Hepatocyte (in vitro differentiated cells): ENCODE results near the gene CES5A. TPM values are rescaled to one million over a fixed set of nuclear protein-coding genes. Genes with fewer than 3 reads are reported as not detected.
"Not testable (repeated sequence)": the region's sequence is repeated elsewhere in the genome, so short reads cannot be mapped to it uniquely, and the experiment has no call there.

Experiments
- DNase-seq: peaks from one replicate; pipeline ENCODE4 v3.0.0-alpha.2; 2016; ENCODE audit warnings: low spot score
- H2AFZ ChIP-seq: fragments of 200-600 bp; sonication (generic); 2 replicates; pipeline ENCODE4 v1.6.0; 2016; ENCODE audit warnings: antibody characterized with exemption, mild to moderate bottlenecking
- H3K27ac ChIP-seq: fragments of 200-600 bp; sonication (generic); 2 replicates; pipeline ENCODE4 v1.5.1; 2016; ENCODE audit warnings: mild to moderate bottlenecking
- H3K27me3 ChIP-seq: fragments of 200-600 bp; sonication (generic); 2 replicates; pipeline ENCODE4 v1.6.1; 2016
- H3K36me3 ChIP-seq: fragments of 200-600 bp; sonication (generic); replicated peaks from 2 replicates; pipeline ENCODE4 v1.5.1; 2016; ENCODE audit warnings: low read depth; ENCODE audit not compliant: insufficient read depth
- H3K4me1 ChIP-seq: fragments of 200-600 bp; sonication (generic); 2 replicates; pipeline ENCODE4 v1.5.1; 2016; ENCODE audit warnings: mild to moderate bottlenecking, moderate library complexity; ENCODE audit not compliant: insufficient read depth
- H3K4me2 ChIP-seq: fragments of 200-600 bp; sonication (generic); 2 replicates; pipeline ENCODE4 v1.6.0; 2016
- H3K4me3 ChIP-seq: fragments of 200-600 bp; sonication (generic); 2 replicates; pipeline ENCODE4 v1.5.1; 2016; ENCODE audit warnings: mild to moderate bottlenecking
- H3K79me2 ChIP-seq: fragments of 200-600 bp; sonication (generic); 2 replicates; pipeline ENCODE4 v1.6.0; 2017; ENCODE audit warnings: mild to moderate bottlenecking
- H3K9me2 ChIP-seq: fragments of 200-600 bp; sonication (generic); replicated peaks from 2 replicates; pipeline ENCODE4 v1.6.0; 2017; ENCODE audit warnings: mild to moderate bottlenecking; ENCODE audit not compliant: insufficient read depth
- H3K9me3 ChIP-seq: fragments of 200-600 bp; sonication (generic); 2 replicates; pipeline ENCODE4 v1.5.1; 2016; ENCODE audit warnings: low read depth, mild to moderate bottlenecking
- H4K20me1 ChIP-seq: fragments of 200-600 bp; sonication (generic); 2 replicates; pipeline ENCODE4 v1.6.0; 2016; ENCODE audit warnings: mild to moderate bottlenecking; ENCODE audit not compliant: insufficient read depth, poor library complexity, severe bottlenecking
- CTCF ChIP-seq: fragments of 200-600 bp; sonication (generic); IDR thresholded peaks from 2 replicates; pipeline ENCODE4 v1.5.1; 2016; ENCODE audit warnings: antibody characterized with exemption, mild to moderate bottlenecking; ENCODE audit not compliant: poor library complexity
- EZH2 ChIP-seq: fragments of 200-600 bp; sonication (generic); IDR thresholded peaks from 2 replicates; pipeline ENCODE4 v1.6.1; 2016; ENCODE audit warnings: antibody characterized with exemption, mild to moderate bottlenecking, borderline replicate concordance
- EZH2phosphoT487 ChIP-seq: fragments of 200-600 bp; sonication (generic); IDR thresholded peaks from one replicate; pipeline ENCODE4 v1.6.1; 2018; ENCODE audit warnings: antibody characterized with exemption, mild to moderate bottlenecking, low read depth, moderate library complexity; ENCODE audit not compliant: unreplicated experiment, severe bottlenecking
- WGBS: methylation state at CpG from one replicate; pipeline ENCODE4 v1.1.6; 2016; ENCODE audit warnings: low lambda C conversion rate; ENCODE audit errors: missing lambda C conversion rate; 5-methylcytosine and 5-hydroxymethylcytosine counted together
- polyA plus RNA-seq: library from polyadenylated mRNA; unstranded; fragments of >200 nt; fragmentation: Nextera tagmentation; extraction: Ambion mirVana; gene quantifications from 2 replicates; pipeline ENCODE4 v1.2.1, GENCODE V29; 2016
- total RNA-seq: library from RNA; depleted of rRNA; stranded (reverse); fragments of >200 nt; gene quantifications from 2 replicates; pipeline ENCODE4 v1.2.3, GENCODE V29; 2014

The CES5A gene
- total and polyA plus RNA-seq, 2 experiments from 2014 or later, result not detected

- H3K27ac ChIP-seq, result no peak overlapping the region
- TF ChIP-seq CTCF, result no peak
- TF ChIP-seq EZH2, result no peak
- no peak for TF ChIP-seq EZH2phosphoT487
- no peak overlapping the region for H3K4me3 ChIP-seq
- no peaks in the 10 kb centered on the region for H3K27me3 ChIP-seq
- H4K20me1 ChIP-seq, result no peaks in the 10 kb centered on the region
- H3K4me1 ChIP-seq, result no peaks in the 10 kb centered on the region
- no peak for DNase-seq
- no peaks in the 10 kb centered on the region for H3K36me3 ChIP-seq
- WGBS, result 67% methylated on average over 6 of the region's 6 CpGs
- no peak overlapping the region for H3K4me2 ChIP-seq
- no peaks in the 10 kb centered on the region for H3K9me3 ChIP-seq
- H3K9me2 ChIP-seq, result no peaks in the 10 kb centered on the region
- no peak overlapping the region for H2AFZ ChIP-seq
- H3K79me2 ChIP-seq, result no peaks in the 10 kb centered on the region
These were observed 40.1 kb upstream of the CES5A start for GRCh38 chr16:55915096-55915827.

GRCh38 chr16:55914383-55914782 lies 39.2 kb upstream of the CES5A start:
- 49% methylated on average over 6 of the region's 6 CpGs for WGBS
- Histone ChIP-seq H3K79me2 (no peaks in the 10 kb centered on the region), H4K20me1 (no peaks in the 10 kb centered on the region), H3K4me2 (no peak overlapping the region), H3K4me1 (no peaks in the 10 kb centered on the region), H3K36me3 (no peaks in the 10 kb centered on the region), H3K4me3 (no peak overlapping the region), H3K9me3 (no peaks in the 10 kb centered on the region), H3K27ac (no peak overlapping the region), H2AFZ (no peak overlapping the region), H3K27me3 (no peaks in the 10 kb centered on the region), H3K9me2 (no peaks in the 10 kb centered on the region)
- no peak for DNase-seq
- TF ChIP-seq CTCF, result no peak

- H3K4me1 ChIP-seq, result no peaks in the 10 kb centered on the region
- no peaks in the 10 kb centered on the region for H3K79me2 ChIP-seq
- H3K4me3 ChIP-seq, result no peak overlapping the region
- no peak overlapping the region for H3K4me2 ChIP-seq
- H4K20me1 ChIP-seq, result no peaks in the 10 kb centered on the region
- H3K36me3 ChIP-seq, result no peaks in the 10 kb centered on the region
- no peaks in the 10 kb centered on the region for H3K9me3 ChIP-seq
- no peaks in the 10 kb centered on the region for H3K27me3 ChIP-seq
- DNase-seq, result no peak
- TF ChIP-seq CTCF, result no peak
- TF ChIP-seq EZH2, result no peak
- no peak for TF ChIP-seq EZH2phosphoT487
- no peak overlapping the region for H3K27ac ChIP-seq
- H3K9me2 ChIP-seq, result no peaks in the 10 kb centered on the region
- no peak overlapping the region for H2AFZ ChIP-seq
- 61% methylated on average over 2 of the region's 2 CpGs for WGBS
These were observed 38.5 kb upstream of the CES5A start for GRCh38 chr16:55913716-55914115.

- not testable (repeated sequence) for H3K4me3 ChIP-seq, DNase-seq, H2AFZ ChIP-seq, H3K36me3 ChIP-seq, H3K79me2 ChIP-seq, H3K4me2 ChIP-seq, H3K4me1 ChIP-seq, H3K27me3 ChIP-seq, H3K9me3 ChIP-seq, H3K27ac ChIP-seq, H4K20me1 ChIP-seq, H3K9me2 ChIP-seq
- WGBS, result 31% methylated on average over 2 of the region's 2 CpGs
These were observed 37.9 kb upstream of the CES5A start for GRCh38 chr16:55913121-55913520.
